HepG2 (cell line): ENCODE measurements around the gene RPUSD4.
A peak's percentile ranks its signal among the peaks of the same experiment; 100 is the strongest.

Experiments used
- EZH2 ChIP-seq: conservative IDR thresholded peaks from 2 replicates; pipeline ENCODE4 v1.6.1; 2012; ENCODE audit warnings: mild to moderate bottlenecking, low read depth, low read length, moderate library complexity
- SUZ12 ChIP-seq: fragments of 150-350 bp; IDR thresholded peaks from 2 replicates; pipeline ENCODE4 v1.6.1; 2014; ENCODE audit warnings: low read depth, low read length
- ZNF232 ChIP-seq: sonication (generic); formaldehyde crosslinking; IDR thresholded peaks from 2 replicates; pipeline ENCODE4 v1.4.0; 2020; ENCODE audit warnings: missing genetic modification reagents, borderline replicate concordance

- TF ChIP-seq ZNF232 (CRISPR knock-in tag) = peak; percentile 52; the same call in 1 of the 2 replicates
- TF ChIP-seq SUZ12 = no peak
- TF ChIP-seq EZH2 = no peak
These were observed 24.5 kb downstream of the RPUSD4 start for GRCh38 chr11:126186708-126187529.
